Measurements from ENCODE around the gene GNPDA1. TPM values are rescaled to one million over a fixed set of nuclear protein-coding genes. Genes with fewer than 3 reads are reported as not detected.

The GNPDA1 gene
- total and polyA plus RNA-seq, 2 of the 8 experiments (the other 6 are each of a cell fraction or from before 2014, with no cell fraction given): 33.0 to 94.3 TPM

DNA sequence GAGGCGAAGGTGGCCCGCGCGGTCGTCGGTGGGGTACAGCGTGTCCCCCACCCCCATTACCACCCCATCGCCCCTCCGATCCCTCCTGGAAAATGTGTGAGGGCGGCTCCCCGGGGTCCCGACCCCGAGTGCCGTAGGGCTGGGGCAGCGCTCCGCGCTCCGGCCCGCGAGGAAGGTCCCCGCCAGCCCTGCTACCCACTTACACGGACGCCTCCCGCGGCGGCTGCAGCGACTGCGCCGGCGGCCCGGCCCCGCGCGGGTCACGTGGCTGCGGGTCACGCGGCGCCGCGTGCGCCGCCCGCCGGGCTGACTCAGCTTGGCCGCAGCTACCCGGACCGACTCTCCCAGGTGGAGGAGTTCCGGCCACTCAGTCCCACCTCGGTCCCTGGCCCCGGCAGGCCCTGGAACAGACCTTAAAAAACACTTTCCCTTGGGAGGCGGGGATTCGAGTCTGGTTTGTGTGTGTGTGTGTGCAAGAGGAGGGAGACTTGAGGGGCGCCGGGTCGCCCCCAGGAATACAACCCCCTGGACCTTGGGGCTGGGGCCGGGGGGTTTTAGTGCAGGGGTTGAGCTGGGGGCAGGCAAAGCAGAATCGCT is at the start of gene GNPDA1 (continued):
- TF ChIP-seq RFX5 (IDR thresholded peaks at IDR 0.05; ENCODE audit: borderline replicate concordance, low read depth, low read length): no peak
- TF ChIP-seq, protein P1, sequence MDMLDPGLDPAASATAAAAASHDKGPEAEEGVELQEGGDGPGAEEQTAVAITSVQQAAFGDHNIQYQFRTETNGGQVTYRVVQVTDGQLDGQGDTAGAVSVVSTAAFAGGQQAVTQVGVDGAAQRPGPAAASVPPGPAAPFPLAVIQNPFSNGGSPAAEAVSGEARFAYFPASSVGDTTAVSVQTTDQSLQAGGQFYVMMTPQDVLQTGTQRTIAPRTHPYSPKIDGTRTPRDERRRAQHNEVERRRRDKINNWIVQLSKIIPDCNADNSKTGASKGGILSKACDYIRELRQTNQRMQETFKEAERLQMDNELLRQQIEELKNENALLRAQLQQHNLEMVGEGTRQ (IDR thresholded peaks at IDR 0.05; ENCODE audit: low read length): peak; percentile 85
- TF ChIP-seq KDM4A (IDR thresholded peaks at IDR 0.05; ENCODE audit: low read depth, low read length, severe bottlenecking): peak; percentile 74
- no peak for TF ChIP-seq CBX5 (IDR thresholded peaks at IDR 0.05; ENCODE audit: low read depth, low read length)
- TF ChIP-seq, protein P2, sequence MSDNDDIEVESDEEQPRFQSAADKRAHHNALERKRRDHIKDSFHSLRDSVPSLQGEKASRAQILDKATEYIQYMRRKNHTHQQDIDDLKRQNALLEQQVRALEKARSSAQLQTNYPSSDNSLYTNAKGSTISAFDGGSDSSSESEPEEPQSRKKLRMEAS (IDR thresholded peaks at IDR 0.05): peak; percentile 89
- TF ChIP-seq SIN3A (conservative IDR thresholded peaks at IDR 0.05 in 1 of 2, IDR thresholded peaks at IDR 0.05 in 1 of 2; ENCODE audit: low read depth in 1 of 2, low read length in 2 of 2): no peak; a peak in 1 of 4 replicates
- peak; percentile 58; the same call in 1 of the 2 replicates for TF ChIP-seq RBBP5 (IDR thresholded peaks at IDR 0.05; ENCODE audit: borderline replicate concordance, low read depth, low read length)
- no peak for TF ChIP-seq EZH2 (IDR thresholded peaks at IDR 0.05; ENCODE audit: low read depth, low read length, severe bottlenecking)
- TF ChIP-seq SIRT6 (IDR thresholded peaks at IDR 0.05; ENCODE audit: low read length): no peak
- no peak for TF ChIP-seq KDM5A (IDR thresholded peaks at IDR 0.05; ENCODE audit: low read length)
- TF ChIP-seq RAD21 (IDR thresholded peaks at IDR 0.05 in 1 of 2, conservative IDR thresholded peaks at IDR 0.05 in 1 of 2; ENCODE audit: low read depth in 2 of 2, low read length in 2 of 2): no peak
- peak; percentile 54; the same call in 1 of the 2 replicates for TF ChIP-seq POLR2AphosphoS5 (IDR thresholded peaks at IDR 0.05; ENCODE audit: low read depth, low read length)
- peak; percentile 56; the same call in 1 of the 2 replicates for TF ChIP-seq TBP (IDR thresholded peaks at IDR 0.05; ENCODE audit: low read depth, low read length)
- TF ChIP-seq POLR2A (IDR thresholded peaks at IDR 0.05; ENCODE audit: control extremely low read depth in 1 of 2, low read depth in 2 of 2, low read length in 2 of 2): peak; percentile 16 to 76; a peak in 2 of 3 replicates
- TF ChIP-seq BACH1 (IDR thresholded peaks at IDR 0.05; ENCODE audit: low read length): peak; percentile 21; the same call in 1 of the 2 replicates
- TF ChIP-seq, protein P3, sequence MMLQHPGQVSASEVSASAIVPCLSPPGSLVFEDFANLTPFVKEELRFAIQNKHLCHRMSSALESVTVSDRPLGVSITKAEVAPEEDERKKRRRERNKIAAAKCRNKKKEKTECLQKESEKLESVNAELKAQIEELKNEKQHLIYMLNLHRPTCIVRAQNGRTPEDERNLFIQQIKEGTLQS (IDR thresholded peaks at IDR 0.05; ENCODE audit: insufficient read depth, low read depth, low read length): peak; percentile 65; the same call in 1 of the 2 replicates
- TF ChIP-seq ASH2L (IDR thresholded peaks at IDR 0.05; ENCODE audit: low read length): peak; percentile 13

All from H1 (cell line).